ENCODE data around the gene OTOS.

Gene OTOS

GRCh38 chr2:240140511-240140910, at the start of gene OTOS:
Gene OTOS (minus strand): TSS chr2:240140658. CDS start chr2:240140326, 332 bp downstream.
- DNase-seq: no peak

DNA sequence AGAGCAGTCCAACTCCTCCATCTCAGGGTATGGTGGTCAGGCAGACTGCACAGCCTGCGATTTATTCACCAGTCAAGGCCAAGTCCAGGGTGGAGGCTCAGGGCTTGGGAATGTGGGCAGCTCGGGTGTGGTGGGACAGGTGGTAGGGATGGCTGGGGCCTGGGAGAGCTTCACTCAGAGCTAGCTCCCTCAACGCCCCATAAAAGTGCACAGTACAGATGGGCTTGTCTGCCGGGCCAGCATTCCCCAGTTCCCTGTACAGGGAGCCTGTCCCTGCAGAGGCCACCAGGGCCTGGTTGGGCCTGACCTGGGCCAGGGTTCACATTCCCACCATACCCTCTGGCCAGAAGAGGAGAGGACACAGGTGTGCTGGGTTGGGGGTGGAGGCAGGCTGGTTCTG, 49.2 kb upstream of the OTOS start:
- no peak for DNase-seq

GRCh38 chr2:240187989-240188590, 47.6 kb upstream of the OTOS start:
- DNase-seq: no peak

GRCh38 chr2:240186191-240186725, 45.8 kb upstream of the OTOS start:
- DNase-seq: no peak

DNA sequence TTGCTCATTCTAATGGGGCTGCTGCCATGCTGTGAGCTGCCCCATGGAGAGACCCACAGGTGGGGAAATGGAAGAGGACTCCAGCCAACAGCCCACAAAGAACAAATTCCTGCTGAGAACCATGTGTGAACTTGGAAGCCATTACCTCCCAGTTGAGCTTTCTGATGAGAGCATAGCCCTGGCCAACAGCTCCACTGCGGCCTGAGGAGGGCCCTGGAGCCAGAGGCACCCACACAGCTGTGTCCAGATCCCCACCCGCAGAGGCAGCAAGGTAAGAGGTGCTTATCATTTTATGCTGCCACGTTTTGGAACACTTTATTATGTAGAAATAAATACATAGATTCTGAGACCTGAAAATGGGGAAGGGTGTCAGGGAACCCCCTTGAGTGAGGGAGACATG, 44.2 kb upstream of the OTOS start:
- DNase-seq: no peak

- no peak for DNase-seq
Observed at GRCh38 chr2:240183875-240184590, 43.6 kb upstream of the OTOS start.

DNA sequence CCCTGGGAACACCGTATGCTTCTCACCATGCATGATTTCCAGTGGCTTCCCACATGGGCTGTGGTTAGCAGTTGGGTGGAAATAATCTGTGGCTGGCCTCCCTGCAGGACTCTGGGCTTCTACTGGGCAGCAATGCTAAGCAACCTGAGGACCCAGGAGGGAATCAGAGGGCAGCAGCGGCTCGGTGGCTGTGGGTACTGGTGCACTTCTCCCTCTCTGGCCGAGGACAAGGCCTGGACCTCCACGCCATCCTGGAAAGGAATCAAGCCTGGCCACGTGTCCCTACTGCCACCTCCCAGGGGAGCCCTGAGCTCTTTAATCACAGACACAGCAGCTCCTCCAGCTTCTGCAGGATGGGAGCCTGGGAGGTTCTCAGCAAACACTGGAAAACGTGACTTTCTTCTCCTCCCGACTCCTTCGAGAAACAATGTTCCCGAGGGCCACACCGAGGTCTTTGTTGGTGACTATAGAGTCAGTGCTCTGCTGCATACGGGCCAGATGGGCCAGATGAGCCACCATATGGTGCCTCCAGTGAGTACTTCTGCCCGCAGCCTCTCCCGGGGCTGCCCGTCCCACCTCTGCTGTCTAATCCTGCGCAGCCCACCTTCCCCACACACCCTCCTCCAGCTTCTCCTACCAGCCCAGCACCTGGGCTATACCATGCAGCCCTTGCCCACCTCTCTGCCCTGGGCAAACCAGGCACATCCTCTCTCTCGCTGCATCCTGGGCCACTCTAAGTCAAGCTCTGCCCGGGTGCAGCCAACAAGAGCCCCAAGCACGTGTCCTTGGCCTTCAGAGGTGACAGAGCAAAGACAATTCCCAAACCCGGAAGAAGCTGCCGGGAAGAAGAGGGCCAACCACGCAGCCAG, 42.8 kb upstream of the OTOS start:
- no peak for DNase-seq

DNA sequence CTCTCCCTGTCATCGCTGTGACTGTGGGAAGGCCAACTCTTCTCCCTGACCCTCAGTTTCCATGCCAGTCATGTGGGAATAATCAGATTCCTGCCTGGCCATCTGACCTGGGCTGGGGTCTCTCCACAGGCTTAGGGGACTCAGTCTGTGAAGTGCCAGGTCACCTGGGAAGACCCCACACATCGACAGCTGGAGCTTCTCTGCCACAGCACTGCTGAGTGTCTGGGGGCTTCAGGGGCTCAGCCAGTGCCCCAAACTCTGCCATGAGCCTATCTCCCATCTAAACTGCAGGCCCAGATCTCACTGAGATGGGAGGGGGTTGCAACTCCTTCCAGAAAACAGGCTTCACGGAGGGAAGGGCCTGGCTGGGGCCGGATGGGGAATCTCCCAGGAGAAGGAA, 42.0 kb upstream of the OTOS start:
- no peak for DNase-seq

DNA sequence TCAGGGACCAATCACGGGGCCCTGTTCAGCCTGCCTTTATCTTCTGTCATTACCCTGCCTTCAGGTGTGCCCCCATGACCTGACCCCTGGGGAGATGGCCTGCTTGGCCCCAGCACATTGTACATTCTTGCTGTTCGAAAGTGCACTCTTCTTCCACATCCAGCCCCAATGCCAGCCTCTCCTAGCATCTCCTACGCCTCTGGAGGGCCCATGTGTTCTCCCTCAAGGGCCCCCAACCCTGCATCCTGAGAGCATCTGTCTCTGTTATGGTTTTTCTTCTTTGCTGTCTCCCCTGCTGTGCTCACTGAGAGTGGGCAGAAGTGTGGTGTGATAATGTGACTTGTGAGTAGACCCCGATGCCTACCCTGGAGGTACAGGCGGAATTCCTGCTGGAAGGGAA, 41.5 kb upstream of the OTOS start:
- no peak for DNase-seq

- DNase-seq: no peak
Observed at GRCh38 chr2:240179941-240180666, 39.6 kb upstream of the OTOS start.

- DNase-seq: no peak
Observed at GRCh38 chr2:240179186-240179815, 38.8 kb upstream of the OTOS start.

DNA sequence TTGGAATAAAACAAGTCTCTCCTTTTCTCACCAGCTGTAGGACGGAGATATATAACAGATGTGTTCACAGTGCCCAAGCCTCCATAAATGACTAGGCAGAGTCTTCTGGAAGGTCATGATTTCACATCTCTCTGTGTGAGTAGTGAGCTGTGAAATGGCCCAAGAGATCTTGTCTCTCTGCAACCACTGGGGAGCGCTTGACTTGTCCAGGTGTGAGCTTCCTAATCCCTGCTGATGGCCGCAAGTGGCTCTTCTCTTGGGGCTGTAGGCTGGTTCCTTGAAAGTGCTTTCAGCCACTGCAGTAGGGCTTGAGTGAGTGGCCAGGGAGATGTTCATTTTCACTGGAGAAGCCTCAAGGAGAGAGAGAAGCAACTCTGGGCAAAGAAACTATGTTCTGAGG, 38.1 kb upstream of the OTOS start:
- no peak for DNase-seq

DNA sequence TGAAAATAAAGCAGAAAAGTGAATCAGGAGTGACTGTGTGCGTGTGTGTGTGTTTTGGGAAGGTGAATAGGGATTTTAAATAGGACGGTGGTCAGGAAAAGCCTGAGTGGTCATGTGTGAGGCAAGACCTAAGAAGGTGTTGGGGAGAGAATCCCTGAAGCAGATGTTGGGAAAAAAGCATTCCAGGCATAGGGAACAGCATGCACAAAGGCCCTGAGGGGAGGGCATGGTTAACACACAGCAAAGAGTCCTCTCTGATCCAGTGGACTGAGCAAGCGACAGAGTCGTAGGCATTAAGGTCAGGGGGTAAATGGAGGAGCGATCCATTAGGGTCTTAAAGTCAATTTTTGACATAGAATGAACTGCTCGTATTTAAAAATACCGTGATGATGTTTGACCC, 34.0 kb upstream of the OTOS start:
- DNase-seq: no peak

- DNase-seq: no peak
Observed at GRCh38 chr2:240172071-240172895, 31.8 kb upstream of the OTOS start.

DNA sequence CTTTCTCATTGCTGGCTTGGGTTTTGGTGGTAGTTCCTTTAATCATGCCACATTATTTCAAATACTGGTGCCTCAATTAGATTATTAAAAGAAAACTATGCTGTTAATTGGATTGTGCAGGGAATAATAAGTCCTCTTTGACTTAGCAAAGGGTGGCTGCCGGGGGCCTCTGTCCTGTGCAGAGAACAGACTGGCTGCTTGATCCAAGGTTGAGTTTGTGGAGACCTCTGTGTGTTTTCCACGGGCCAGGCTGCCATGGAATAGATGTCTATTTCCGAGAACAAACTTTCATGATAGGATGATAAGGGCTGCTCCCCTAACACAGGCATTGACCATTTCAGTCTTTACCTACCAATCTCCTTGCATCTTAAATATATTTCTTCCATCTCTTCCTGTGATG, 30.4 kb upstream of the OTOS start:
- DNase-seq: no peak

DNA sequence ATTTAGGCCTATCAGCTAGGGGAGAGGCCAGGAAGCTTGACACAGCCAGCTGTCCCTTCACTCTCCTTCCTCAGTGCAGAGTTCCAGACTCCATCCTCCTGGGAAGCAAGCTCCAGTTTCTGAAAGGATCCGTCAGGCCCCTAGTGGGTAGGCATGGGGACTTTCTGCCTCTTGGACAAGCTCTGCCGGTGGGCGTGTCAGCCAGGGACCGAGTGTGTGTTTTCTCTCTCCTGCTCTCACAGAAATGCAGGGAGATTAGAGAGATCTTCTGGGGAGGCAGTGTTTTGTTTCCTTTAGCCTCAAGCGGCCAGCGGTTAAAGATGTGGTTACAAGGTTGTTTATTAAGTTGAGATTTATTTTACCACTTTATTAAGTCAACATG, 29.9 kb upstream of the OTOS start:
- no peak for DNase-seq

DNA sequence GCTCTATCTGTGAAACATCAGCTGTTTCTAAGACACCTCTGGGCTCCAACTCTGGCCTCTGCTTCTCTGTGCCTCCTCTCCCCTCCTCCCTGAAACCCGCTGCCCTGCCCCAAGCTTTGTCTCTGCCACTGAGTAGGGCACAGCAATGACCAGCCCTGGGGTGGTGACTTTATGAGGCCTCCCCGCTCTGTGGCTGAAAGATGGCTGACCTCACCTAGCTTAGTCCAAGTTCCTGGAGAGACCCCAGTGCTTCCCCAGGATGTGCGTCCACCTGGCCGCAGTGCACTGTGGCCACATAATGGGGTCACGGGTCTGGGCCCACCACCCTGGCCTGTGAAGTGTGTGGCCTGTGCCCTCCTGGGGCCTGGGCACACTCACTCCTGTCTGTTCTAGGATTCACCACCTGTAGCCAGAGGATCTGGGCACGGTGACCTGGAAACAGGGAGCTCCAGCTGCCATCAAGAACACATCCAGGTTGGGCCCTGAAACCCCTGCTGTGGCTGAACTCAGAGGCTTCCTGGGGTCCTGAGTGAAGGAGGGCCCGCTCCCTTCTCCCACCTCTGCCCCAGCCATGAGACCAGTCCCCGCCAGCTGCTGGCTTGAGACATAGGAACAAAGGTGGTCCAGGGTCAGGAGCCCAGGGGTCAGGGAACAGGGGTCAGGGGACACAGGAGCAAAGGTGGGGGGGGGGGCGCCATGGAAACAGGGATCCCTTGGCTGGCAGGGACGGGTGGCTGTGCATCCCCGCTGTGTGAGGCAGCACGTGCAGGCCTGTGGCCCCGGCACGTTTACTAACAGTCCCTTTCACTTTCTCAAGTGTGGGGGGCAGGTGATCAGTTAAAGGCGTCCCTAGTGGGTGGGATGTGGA, 29.3 kb upstream of the OTOS start:
- no peak for DNase-seq

DNA sequence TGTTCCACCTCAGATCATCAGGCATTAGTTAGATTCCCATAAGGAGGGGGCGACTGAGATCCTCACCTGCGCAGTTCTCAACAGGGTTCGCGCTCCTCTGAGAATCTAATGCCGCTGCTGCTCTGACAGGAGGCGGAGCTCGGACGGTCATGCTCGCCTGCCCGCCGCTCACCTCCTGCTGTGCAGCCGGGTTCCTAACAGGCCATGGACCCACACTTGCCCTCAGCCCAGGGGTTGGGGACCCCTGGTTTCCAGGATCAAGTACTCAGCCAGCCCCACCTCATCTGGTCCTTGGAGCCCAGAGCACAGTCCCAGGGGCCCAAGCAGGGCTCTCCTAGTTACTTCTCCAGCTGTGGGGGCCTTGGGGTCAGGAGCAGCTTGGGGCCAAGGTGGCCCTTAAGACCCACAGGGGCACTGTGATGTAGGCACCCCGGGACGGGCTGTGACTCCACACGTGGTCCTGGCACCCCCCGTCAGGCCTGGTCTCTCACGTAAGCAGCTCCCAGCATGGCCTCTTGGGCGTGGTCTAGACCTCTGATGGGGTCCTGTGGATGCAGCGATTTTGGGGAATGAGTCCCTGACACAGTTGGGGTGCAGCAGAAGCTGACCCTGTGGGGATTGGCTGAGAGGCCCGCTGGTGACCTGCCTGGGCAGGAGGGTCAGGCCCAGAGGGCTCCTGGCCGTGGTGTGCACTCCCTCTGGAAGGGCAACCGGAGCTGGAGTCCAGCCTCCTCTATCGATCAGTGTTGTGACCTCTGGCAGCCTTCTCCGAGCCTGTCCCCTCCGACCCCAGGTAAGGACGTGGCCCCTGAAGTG, 28.3 kb upstream of the OTOS start:
- DNase-seq: no peak

- DNase-seq: no peak
Observed at GRCh38 chr2:240168041-240168440, 27.6 kb upstream of the OTOS start.

DNA sequence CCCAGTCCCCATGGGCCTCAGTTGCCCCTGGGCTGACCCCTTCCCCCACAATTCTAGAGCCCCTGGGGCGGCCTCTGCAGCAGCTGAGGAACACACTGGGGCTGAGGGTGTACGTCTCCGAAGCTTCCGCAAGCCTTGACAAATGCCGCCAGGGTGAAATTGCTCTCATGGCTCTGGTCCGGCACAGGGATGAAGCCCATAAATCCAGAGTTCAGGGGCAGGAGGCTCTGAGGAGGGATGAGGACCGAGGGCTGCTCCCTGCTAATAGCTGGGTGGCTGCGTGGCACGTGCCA, 27.1 kb upstream of the OTOS start:
- DNase-seq: no peak
